Measurements from ENCODE around the gene STX1B. TPM values are rescaled to one million over a fixed set of nuclear protein-coding genes. Genes with fewer than 3 reads are reported as not detected.

STX1B gene
- total and polyA plus RNA-seq, 2 donors (not counting 3 experiments of a cell fraction or from before 2014, with no cell fraction given), result 0.11 to 0.14 TPM

DNA sequence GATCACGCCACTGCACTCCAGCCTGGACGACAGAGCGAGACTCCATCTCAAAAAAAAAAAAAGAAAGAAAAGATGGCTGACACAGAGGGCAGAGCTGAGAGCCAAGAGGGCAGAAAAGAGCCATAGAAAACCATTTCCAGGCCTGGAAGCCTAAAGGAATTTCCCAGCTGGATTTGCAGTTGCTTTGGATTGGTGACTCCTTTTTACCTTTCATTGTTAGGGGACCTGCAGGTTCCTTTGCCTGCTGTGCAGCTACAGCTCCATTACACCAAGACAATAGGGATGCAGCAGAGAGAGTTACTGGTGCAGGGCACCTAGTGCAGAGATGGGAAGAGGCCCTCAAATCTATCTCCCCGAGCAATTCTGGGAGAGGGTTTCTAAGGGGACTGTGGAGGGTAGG lies 45.2 kb upstream of the STX1B start:
- DNase-seq (ENCODE audit: low read depth, low spot score), result no peak
- dilution Hi-C loops (cut with MboI; ENCODE audit: extremely low pct_ligation_motif_present, low sequenced_read_pairs), result no loop called here
- Histone ChIP-seq H3K27me3 (ENCODE audit: control insufficient read depth in 2 of 2, insufficient read depth in 2 of 2, low read length in 2 of 2) (no peaks in the 10 kb centered on the region), H3K9me1 (replicated peaks; ENCODE audit: control insufficient read depth, extremely low read depth, insufficient read depth, low read length) (no peaks in the 10 kb centered on the region), H3K4me2 (ENCODE audit: insufficient read depth, low read length) (no peak overlapping the region), H3K36me3 (ENCODE audit: control insufficient read depth in 2 of 2, extremely low read depth in 1 of 2, insufficient read depth in 2 of 2, low read length in 2 of 2) (peaks cover 0 to 2% of the 10 kb centered on the region in 2 experiments), H3K27ac (ENCODE audit: insufficient read depth, low read depth, low read length) (no peak overlapping the region), H2AFZ (ENCODE audit: low read depth, low read length) (no peak overlapping the region), H4K20me1 (replicated peaks; ENCODE audit: control insufficient read depth, extremely low read depth, insufficient read depth, low read length) (no peaks in the 10 kb centered on the region), H3K4me1 (ENCODE audit: control insufficient read depth, extremely low read depth, insufficient read depth, low read length) (peaks cover 2% of the 10 kb centered on the region), H3K4me3 (replicated peaks in 1 of 3; ENCODE audit: insufficient read depth in 1 of 3, low read depth in 1 of 3, low read length in 3 of 3) (no peak overlapping the region), H3K9me3 (replicated peaks; ENCODE audit: control insufficient read depth, insufficient read depth, low read length) (no peaks in the 10 kb centered on the region), H3K79me2 (ENCODE audit: control insufficient read depth, insufficient read depth, low read length) (no peaks in the 10 kb centered on the region), H3K9ac (replicated peaks; ENCODE audit: extremely low read depth, insufficient read depth, low read length) (no peak overlapping the region)
- POLR2A ChIA-PET, result interaction anchor here (0.7 kb wide), 2 partner anchors 87 to 805 kb away, joined by 4 to 6 read pairs; no protein-coding TSS in a partner anchor
- intact Hi-C loops (cut with micrococcal nuclease), result no loop called here
- no peak for TF ChIP-seq CTCF (IDR thresholded peaks at IDR 0.05; ENCODE audit: extremely low read depth in 1 of 2, insufficient read depth in 1 of 2, low read depth in 1 of 2, low read length in 2 of 2)
- TF ChIP-seq FOS (IDR thresholded peaks at IDR 0.05; ENCODE audit: borderline replicate concordance, insufficient read depth, low read length), result no peak
- no peak for TF ChIP-seq MYC (IDR thresholded peaks at IDR 0.05; ENCODE audit: low read depth, low read length)
- TF ChIP-seq, protein P1, sequence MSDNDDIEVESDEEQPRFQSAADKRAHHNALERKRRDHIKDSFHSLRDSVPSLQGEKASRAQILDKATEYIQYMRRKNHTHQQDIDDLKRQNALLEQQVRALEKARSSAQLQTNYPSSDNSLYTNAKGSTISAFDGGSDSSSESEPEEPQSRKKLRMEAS (IDR thresholded peaks at IDR 0.05; ENCODE audit: insufficient read depth, insufficient read length), result no peak
- TF ChIP-seq POLR2AphosphoS5 (IDR thresholded peaks at IDR 0.05; ENCODE audit: insufficient read depth, low read depth, low read length), result no peak
- no peak for TF ChIP-seq EZH2 (IDR thresholded peaks at IDR 0.05; ENCODE audit: borderline replicate concordance, low read depth, low read length, severe bottlenecking)
- no peak for TF ChIP-seq GATA2 (IDR thresholded peaks at IDR 0.05; ENCODE audit: insufficient read depth, insufficient read length, low read depth, low read length)
- TF ChIP-seq POLR2A (IDR thresholded peaks at IDR 0.05; ENCODE audit: low read depth, low read length), result no peak
- no peak for TF ChIP-seq JUN (IDR thresholded peaks at IDR 0.05; ENCODE audit: borderline replicate concordance, insufficient read depth, insufficient read length, low read depth)
- no TSS peak for BruUV-seq (replicated peaks)
- no peak for FAIRE-seq
- CTCF ChIA-PET, result no interaction called here

Data from endothelial cell of umbilical vein (primary cell).